CD4-positive, alpha-beta memory T cell (primary cell): ENCODE data around the gene GLTPD2. TPM values are rescaled to one million over a fixed set of nuclear protein-coding genes. Genes with fewer than 3 reads are reported as not detected.

ENCODE experiments used
- CTCF ChIA-PET: fragments of 350-600 bp; sonication (Branson Sonifier 250); formaldehyde crosslinking; loops from one replicate; lab custom pipeline; 2021; ENCODE audit warnings: inconsistent platforms; ENCODE audit not compliant: partially characterized antibody; lab: Charles Lee
- POLR2A ChIA-PET: fragments of 350-600 bp; sonication (Branson Sonifier 250); formaldehyde crosslinking; loops from one replicate; lab custom pipeline; 2021; ENCODE audit not compliant: partially characterized antibody; lab: Charles Lee
- DNase-seq, 5 donors: peaks; one replicate each; pipeline versions ENCODE4 v3.0.0 to v3.0.0-alpha.2; 2020 to 2022; ENCODE audit warnings: mixed read lengths in 1 of 5
- H3K27ac ChIP-seq: one replicate; pipeline ENCODE4 v1.7.0; 2013; ENCODE audit warnings: low read depth, low read length
- H3K27me3 ChIP-seq: 2 replicates; pipeline ENCODE4 v1.7.0; 2013; ENCODE audit warnings: mild to moderate bottlenecking, low read length, moderate library complexity; ENCODE audit not compliant: insufficient read depth
- H3K36me3 ChIP-seq: 2 replicates; pipeline ENCODE4 v1.7.0; 2013; ENCODE audit warnings: mild to moderate bottlenecking, low read length, moderate library complexity; ENCODE audit not compliant: insufficient read depth
- H3K4me1 ChIP-seq: 2 replicates; pipeline ENCODE4 v1.7.0; 2013; ENCODE audit warnings: mild to moderate bottlenecking, low read length, moderate library complexity; ENCODE audit not compliant: insufficient read depth
- H3K4me3 ChIP-seq, 2 donors: one replicate each; pipeline ENCODE4 v1.7.0; 2013; ENCODE audit warnings: low read length in 2 of 2, mild to moderate bottlenecking in 1 of 2
- H3K9me3 ChIP-seq, 2 donors: one replicate each; pipeline ENCODE4 v1.7.0; 2013; ENCODE audit warnings: low read length in 2 of 2, control low read depth in 1 of 2; ENCODE audit not compliant: control insufficient read depth in 1 of 2
- H3K27ac Mint-ChIP-seq, 7 donors: one replicate each; pipeline ENCODE4 v1.8.0; 2020 to 2021; ENCODE audit warnings: mixed read lengths in 7 of 7, mild to moderate bottlenecking in 6 of 7, inconsistent platforms in 3 of 7, moderate library complexity in 3 of 7
- H3K27me3 Mint-ChIP-seq, 2 donors: one replicate each; pipeline ENCODE4 v1.8.0; 2020 to 2021; ENCODE audit warnings: mixed read lengths in 2 of 2
- H3K36me3 Mint-ChIP-seq, 2 donors: one replicate each; pipeline ENCODE4 v1.8.0; 2020 to 2021; ENCODE audit warnings: mixed read lengths in 2 of 2, inconsistent platforms in 1 of 2, mild to moderate bottlenecking in 1 of 2
- H3K4me1 Mint-ChIP-seq, 4 donors: one replicate each; pipeline ENCODE4 v1.8.0; 2020 to 2021; ENCODE audit warnings: mixed read lengths in 4 of 4, mild to moderate bottlenecking in 1 of 4
- H3K4me3 Mint-ChIP-seq, 8 donors: one replicate each; pipeline ENCODE4 v1.8.0; 2020 to 2021; ENCODE audit warnings: mixed read lengths in 8 of 8, mild to moderate bottlenecking in 7 of 8, moderate library complexity in 6 of 8, inconsistent platforms in 3 of 8
- H3K9me3 Mint-ChIP-seq, 8 donors: one replicate each; pipeline ENCODE4 v1.8.0; 2020 to 2021; ENCODE audit warnings: mixed read lengths in 8 of 8, mild to moderate bottlenecking in 5 of 8, inconsistent platforms in 3 of 8, moderate library complexity in 1 of 8
- intact Hi-C: fragments of 100-400 bp; cut with micrococcal nuclease; formaldehyde crosslinking; loops from one replicate; pipeline ENCODE4 v1.15.1; 2023
- polyA plus RNA-seq, 2 donors: library from polyadenylated mRNA; unstranded; fragments of 300-500 nt; fragmentation: Illumina TruSeq; gene quantifications; one replicate each; pipeline ENCODE4 v1.2.3, GENCODE V29; 2021
- total RNA-seq, 2 experiments: library from RNA; stranded (reverse); gene quantifications; one replicate each; pipeline ENCODE4 v1.2.3, GENCODE V29; 2021

GLTPD2 gene
- total and polyA plus RNA-seq, 4 experiments from 2014 or later, result not detected

DNA sequence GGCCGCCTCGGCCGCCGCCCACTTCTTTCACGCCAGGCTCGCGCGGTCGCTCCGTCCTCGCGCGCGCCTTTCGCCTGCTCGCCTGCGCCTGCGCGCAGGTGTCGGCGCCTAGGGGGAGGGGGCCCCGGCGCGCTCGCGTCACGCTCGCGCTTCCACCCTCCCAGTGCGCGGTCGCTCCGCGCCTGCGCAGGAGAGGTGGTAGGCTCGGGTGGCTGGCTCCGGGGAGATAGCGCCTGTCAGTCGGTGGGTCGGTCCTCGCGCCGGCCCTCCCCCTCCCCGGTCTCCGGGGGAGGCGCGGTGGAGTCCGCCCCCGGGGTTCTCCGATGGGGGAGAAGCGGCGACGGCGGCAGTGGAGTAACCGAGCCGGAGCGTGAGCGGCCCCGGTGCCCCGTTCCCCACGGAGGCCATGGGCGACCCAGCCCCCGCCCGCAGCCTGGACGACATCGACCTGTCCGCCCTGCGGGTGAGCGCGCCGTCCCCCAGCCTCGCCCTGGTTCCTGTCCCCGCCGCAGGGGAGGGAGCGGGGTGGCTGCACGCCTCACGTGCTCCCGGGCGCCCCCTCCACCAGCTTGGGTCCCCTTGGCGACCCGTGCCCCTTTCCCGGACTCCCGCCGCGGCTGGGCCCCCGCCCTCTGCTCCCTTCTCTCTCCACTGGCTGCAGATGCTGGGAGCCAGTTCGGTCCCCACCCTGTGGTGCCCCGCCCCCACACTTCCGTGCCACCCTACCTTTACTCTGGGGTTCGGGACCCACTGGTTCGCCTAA, 44.6 kb downstream of the GLTPD2 start, which contains the start of gene MINK1:
Gene MINK1 (plus strand): TSS at position 163 of the 763 bp plus-strand sequence. CDS start 244 bp downstream, at position 407.
- ChIA-PET POLR2A (interaction anchor here (0.6 to 4.3 kb wide), 9 partner anchors 10 to 448 kb away, joined by 3 to 25 read pairs (median 4); partner anchors contain the start of genes ARRB2, GLTPD2, PLD2 and SPAG7), CTCF (interaction anchor here (1.3 to 1.4 kb wide), 2 partner anchors 26 to 123 kb away, joined by 5 read pairs; partner anchors contain the start of genes ARRB2 and PLD2)
- H3K9me3 ChIP-seq, result no peaks in the 10 kb centered on the region
- Mint-ChIP-seq H3K4me1 (peaks cover 27 to 46% (median 39%) of the 10 kb centered on the region in 4 donors), H3K9me3 (no peaks in the 10 kb centered on the region), H3K27me3 (no peaks in the 10 kb centered on the region), H3K4me3 (peak within 1 kb of the TSS; percentile 92 to 97 (median 96)), H3K27ac (peak within 1 kb of the TSS; percentile 90 to 99 (median 97)), H3K36me3 (peaks cover 6 to 7% of the 10 kb centered on the region in 2 donors)
- intact Hi-C loops, result loop anchor here (1.0 to 10.0 kb wide), 4 partner anchors 26 to 123 kb away; partner anchors contain the start of genes ARRB2, PLD2 and PSMB6
- H3K36me3 ChIP-seq, result peaks cover 3% of the 10 kb centered on the region
- H3K27me3 ChIP-seq, result no peaks in the 10 kb centered on the region
- H3K27ac ChIP-seq, result peak within 1 kb of the TSS; percentile 84
- H3K4me3 ChIP-seq, result peak within 1 kb of the TSS; percentile 55 to 77
- peaks cover 34% of the 10 kb centered on the region for H3K4me1 ChIP-seq
- peak; percentile 89 to 92 (median 89) for DNase-seq

DNA sequence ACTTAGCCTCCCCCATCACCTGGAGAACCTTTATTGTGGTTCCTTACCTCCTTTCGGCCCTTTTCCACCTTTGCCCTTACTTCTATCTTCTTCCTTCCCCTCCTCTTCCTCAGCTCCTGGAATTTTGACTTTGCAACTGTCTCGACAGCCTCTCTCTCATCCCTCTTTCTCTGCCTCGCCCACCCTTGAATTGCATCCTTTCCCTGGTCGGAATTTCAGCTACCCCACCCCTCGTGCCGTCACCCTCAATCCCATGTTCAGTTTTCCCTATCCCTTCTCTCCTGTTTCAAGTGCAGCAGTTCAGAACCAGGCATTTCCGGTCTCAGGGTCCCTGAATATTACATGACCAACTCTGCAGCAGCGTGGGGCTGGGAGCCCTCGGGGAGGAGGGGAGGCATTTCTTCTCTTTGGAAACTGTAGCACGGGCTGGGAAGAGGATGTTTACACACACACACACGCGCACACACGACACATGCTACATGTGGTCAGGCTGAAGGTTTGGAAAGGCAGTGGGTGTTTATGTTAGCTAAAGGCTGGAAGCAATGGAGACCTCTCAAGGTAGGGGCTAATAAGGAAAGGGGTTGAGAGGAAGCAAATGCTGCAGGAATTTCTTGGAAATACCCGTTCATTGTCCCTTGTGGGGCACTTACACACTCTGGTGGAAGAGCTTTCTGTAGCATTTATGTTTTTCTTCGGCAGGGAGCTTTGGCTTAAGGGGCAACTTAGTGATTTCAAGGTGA, 45.3 kb downstream of the GLTPD2 start:
- Histone ChIP-seq H3K36me3 (peaks cover 3% of the 10 kb centered on the region), H3K4me1 (peaks cover 36% of the 10 kb centered on the region), H3K4me3 (peak overlapping the region; percentile 55 to 77), H3K27ac (peak overlapping the region; percentile 84), H3K9me3 (no peaks in the 10 kb centered on the region), H3K27me3 (no peaks in the 10 kb centered on the region)
- H3K27ac Mint-ChIP-seq, result peak overlapping the region; percentile 73 to 97 (median 95)
- no peaks in the 10 kb centered on the region for H3K27me3 Mint-ChIP-seq
- H3K4me3 Mint-ChIP-seq, result peak overlapping the region; percentile 84 to 97 (median 94)
- POLR2A ChIA-PET, result interaction anchor here (0.5 to 4.3 kb wide), 10 partner anchors 8 to 133 kb away, joined by 3 to 25 read pairs (median 6); partner anchors contain the start of genes ARRB2, GLTPD2, PLD2 and SPAG7
- intact Hi-C loops, result loop anchor here (1.0 to 10.0 kb wide), 4 partner anchors 27 to 124 kb away; partner anchors contain the start of genes ARRB2, PLD2 and PSMB6
- DNase-seq, result peak in 1 of 5 donors; percentile 14
- CTCF ChIA-PET, result interaction anchor here (0.8 to 2.6 kb wide), 4 partner anchors 27 to 124 kb away, joined by 3 to 14 read pairs (median 5); partner anchors contain the start of genes ARRB2, GLTPD2, PLD2 and PSMB6
- no peaks in the 10 kb centered on the region for H3K9me3 Mint-ChIP-seq
- peaks cover 30 to 49% (median 40%) of the 10 kb centered on the region in 4 donors for H3K4me1 Mint-ChIP-seq
- peaks cover 6 to 7% of the 10 kb centered on the region in 2 donors for H3K36me3 Mint-ChIP-seq

- no peak for DNase-seq
- Mint-ChIP-seq H3K36me3 (peaks cover 10 to 13% of the 10 kb centered on the region in 2 donors), H3K9me3 (no peaks in the 10 kb centered on the region), H3K27me3 (no peaks in the 10 kb centered on the region), H3K27ac (peak overlapping the region; percentile 73 to 97 (median 95)), H3K4me3 (peak overlapping the region; percentile 84 to 97 (median 94)), H3K4me1 (peaks cover 35 to 55% (median 46%) of the 10 kb centered on the region in 4 donors)
- intact Hi-C loops, result loop anchor here (5.0 to 10.0 kb wide), 2 partner anchors 37 to 50 kb away; partner anchors contain the start of gene PSMB6
- Histone ChIP-seq H3K4me3 (peak overlapping the region; percentile 55 to 77), H3K27me3 (no peaks in the 10 kb centered on the region), H3K4me1 (peaks cover 42% of the 10 kb centered on the region), H3K36me3 (peaks cover 3% of the 10 kb centered on the region), H3K9me3 (no peaks in the 10 kb centered on the region), H3K27ac (peak overlapping the region; percentile 84)
- CTCF ChIA-PET, result interaction anchor here (0.8 to 2.6 kb wide), 4 partner anchors 27 to 125 kb away, joined by 3 to 14 read pairs (median 5); partner anchors contain the start of genes ARRB2, GLTPD2, PLD2 and PSMB6
- POLR2A ChIA-PET, result interaction anchor here (0.6 to 4.3 kb wide), 7 partner anchors 8 to 133 kb away, joined by 3 to 25 read pairs (median 8); partner anchors contain the start of genes ARRB2, GLTPD2, PLD2 and SPAG7
These were observed 45.9 kb downstream of the GLTPD2 start for GRCh38 chr17:4834681-4835020.

- peak overlapping the region; percentile 27 to 97 (median 94) for H3K4me3 Mint-ChIP-seq
- no peak for DNase-seq
These were observed 47.5 kb downstream of the GLTPD2 start for GRCh38 chr17:4836221-4836620.

DNA sequence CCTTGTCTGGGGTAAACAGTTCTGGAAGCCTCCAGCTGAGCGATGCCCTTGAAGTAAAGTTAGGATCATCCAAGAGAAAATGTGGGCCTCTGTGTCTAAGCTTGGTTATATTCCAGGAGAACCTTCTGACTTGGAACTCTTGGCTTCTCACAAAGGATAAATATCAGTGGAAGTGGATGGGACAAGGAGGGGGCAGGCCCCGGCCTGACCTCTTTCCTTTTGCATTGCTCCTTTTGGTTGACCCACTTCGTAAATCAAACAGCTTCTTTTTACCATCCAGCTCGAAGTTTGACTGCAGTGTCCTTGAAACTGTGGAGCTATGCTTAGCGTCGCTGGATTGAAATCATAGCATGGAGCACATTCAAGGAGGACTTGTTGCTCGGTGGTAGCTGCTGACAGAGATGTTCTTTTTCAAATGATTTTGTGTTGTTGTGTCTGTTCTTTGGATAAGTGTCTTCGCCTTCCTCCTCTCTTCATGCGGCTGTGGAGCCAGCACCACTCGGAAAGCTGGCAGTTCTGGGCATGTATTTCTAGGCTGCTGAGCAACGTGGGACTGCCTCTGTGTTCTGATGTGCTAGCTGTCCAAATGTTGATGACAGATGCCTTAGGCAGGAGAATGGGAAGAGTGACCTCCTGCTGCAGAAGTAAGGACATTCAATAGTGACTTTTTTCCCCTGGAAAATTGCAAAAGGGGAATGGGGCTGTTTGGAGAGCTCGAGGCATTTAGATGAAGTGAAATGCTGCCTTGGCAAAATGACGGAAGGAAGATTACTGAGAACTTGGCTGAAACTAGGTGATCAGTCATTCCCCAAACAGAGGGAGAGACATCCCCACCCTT, 48.9 kb downstream of the GLTPD2 start:
- Mint-ChIP-seq H3K27me3 (no peaks in the 10 kb centered on the region), H3K27ac (peak overlapping the region in 4 of 7 donors; percentile 3 to 49 (median 28)), H3K4me3 (peak overlapping the region in 3 of 8 donors; percentile 24 to 40 (median 36)), H3K36me3 (peaks cover 10 to 15% of the 10 kb centered on the region in 2 donors), H3K4me1 (peaks cover 59 to 79% (median 68%) of the 10 kb centered on the region in 4 donors), H3K9me3 (no peaks in the 10 kb centered on the region)
- no peak overlapping the region for H3K27ac ChIP-seq
- POLR2A ChIA-PET, result interaction anchor here (1.0 to 1.3 kb wide), 3 partner anchors 31 to 103 kb away, joined by 4 to 5 read pairs (median 4); partner anchors contain the start of genes PLD2, PSMB6, RNF167 and SLC25A11
- CTCF ChIA-PET, result interaction anchor here (1.0 to 1.4 kb wide), 3 partner anchors 43 to 128 kb away, joined by 3 to 5 read pairs (median 4); no protein-coding TSS in a partner anchor
- intact Hi-C loops, result loop anchor here (10.0 kb wide), 1 partner anchor 47 kb away; no protein-coding TSS in a partner anchor
- DNase-seq, result no peak
- no peaks in the 10 kb centered on the region for H3K27me3 ChIP-seq
- peaks cover 3% of the 10 kb centered on the region for H3K36me3 ChIP-seq
- H3K4me1 ChIP-seq, result peaks cover 62% of the 10 kb centered on the region
- no peaks in the 10 kb centered on the region for H3K9me3 ChIP-seq
- no peak overlapping the region for H3K4me3 ChIP-seq

More at GRCh38 chr17:4836221-4836620, 47.5 kb downstream of the GLTPD2 start:
- POLR2A ChIA-PET, result interaction anchor here (0.6 to 4.3 kb wide), 8 partner anchors 17 to 126 kb away, joined by 3 to 25 read pairs (median 3); partner anchors contain the start of genes ARRB2, GLTPD2 and PLD2
- H3K36me3 ChIP-seq, result peaks cover 3% of the 10 kb centered on the region
- H3K9me3 ChIP-seq, result no peaks in the 10 kb centered on the region
- peaks cover 58% of the 10 kb centered on the region for H3K4me1 ChIP-seq
- H3K9me3 Mint-ChIP-seq, result no peaks in the 10 kb centered on the region
- CTCF ChIA-PET, result interaction anchor here (2.6 kb wide), 1 partner anchor 47 kb away, joined by 14 read pairs; the partner anchor contains the start of gene GLTPD2
- peak overlapping the region; percentile 73 to 97 (median 87) for H3K27ac Mint-ChIP-seq
- H3K27me3 ChIP-seq, result no peaks in the 10 kb centered on the region
- H3K4me1 Mint-ChIP-seq, result peaks cover 48 to 70% (median 61%) of the 10 kb centered on the region in 4 donors
- peaks cover 10 to 15% of the 10 kb centered on the region in 2 donors for H3K36me3 Mint-ChIP-seq
- H3K27me3 Mint-ChIP-seq, result no peaks in the 10 kb centered on the region
- peak overlapping the region; percentile 84 for H3K27ac ChIP-seq
- intact Hi-C loops, result loop anchor here (10.0 kb wide), 1 partner anchor 49 kb away; no protein-coding TSS in a partner anchor
- no peak overlapping the region for H3K4me3 ChIP-seq
